Spinal cord (tissue), 10 donors: ENCODE measurements around the gene MMUT. TPM values are rescaled to one million over a fixed set of nuclear protein-coding genes. Genes with fewer than 3 reads are reported as not detected.
"Not testable (repeated sequence)": the region's sequence is repeated elsewhere in the genome, so short reads cannot be mapped to it uniquely, and the experiment has no call there.

Experiments
- DNase-seq, 6 donors: peaks; one replicate each; pipeline versions ENCODE4 v3.0.0 to v3.0.0-alpha.2; 2013 to 2015; ENCODE audit warnings: low spot score in 6 of 6, low read depth in 4 of 6
- H3K27ac ChIP-seq: one replicate; pipeline ENCODE4 v1.5.1; 2013; ENCODE audit warnings: low read depth, low read length, control low read depth
- H3K27me3 ChIP-seq: one replicate; pipeline ENCODE4 v1.6.1; 2013; ENCODE audit warnings: low read length; ENCODE audit not compliant: control insufficient read depth, insufficient read depth
- H3K36me3 ChIP-seq: one replicate; pipeline ENCODE4 v1.6.1; 2013; ENCODE audit warnings: low read length; ENCODE audit not compliant: control insufficient read depth, insufficient read depth
- H3K4me1 ChIP-seq: one replicate; pipeline ENCODE4 v1.6.1; 2013; ENCODE audit warnings: low read length; ENCODE audit not compliant: control insufficient read depth, insufficient read depth
- H3K4me3 ChIP-seq: one replicate; pipeline ENCODE4 v1.5.1; 2013; ENCODE audit warnings: low read depth, low read length, control low read depth
- H3K9me3 ChIP-seq: one replicate; pipeline ENCODE4 v1.6.1; 2013; ENCODE audit warnings: low read length; ENCODE audit not compliant: control insufficient read depth, insufficient read depth
- WGBS: methylation state at CpG from one replicate; pipeline ENCODE4 v1.1.5; 2013; ENCODE audit warnings: missing lambda C conversion rate; ENCODE audit not compliant: insufficient coverage; 5-methylcytosine and 5-hydroxymethylcytosine counted together
- polyA plus RNA-seq, 2 donors: library from polyadenylated mRNA; unstranded; fragments of 120-200 nt; gene quantifications; one replicate each; pipeline ENCODE4 v1.2.1, GENCODE V29; 2013; ENCODE audit not compliant: insufficient read length in 2 of 2
- total RNA-seq, 2 donors: library from RNA; depleted of rRNA in 1 of 2; stranded (reverse); fragments of 120-200 nt in 1 of 2; fragments of >200 nt in 1 of 2; gene quantifications; one replicate each; pipeline versions ENCODE4 v1.2.3 to v1.2.4, GENCODE V29; 2013 to 2014
- donor health status: healthy.

MMUT gene
- total and polyA plus RNA-seq, 4 donors: 24.1 to 40.4 (median 39.3) TPM

DNA sequence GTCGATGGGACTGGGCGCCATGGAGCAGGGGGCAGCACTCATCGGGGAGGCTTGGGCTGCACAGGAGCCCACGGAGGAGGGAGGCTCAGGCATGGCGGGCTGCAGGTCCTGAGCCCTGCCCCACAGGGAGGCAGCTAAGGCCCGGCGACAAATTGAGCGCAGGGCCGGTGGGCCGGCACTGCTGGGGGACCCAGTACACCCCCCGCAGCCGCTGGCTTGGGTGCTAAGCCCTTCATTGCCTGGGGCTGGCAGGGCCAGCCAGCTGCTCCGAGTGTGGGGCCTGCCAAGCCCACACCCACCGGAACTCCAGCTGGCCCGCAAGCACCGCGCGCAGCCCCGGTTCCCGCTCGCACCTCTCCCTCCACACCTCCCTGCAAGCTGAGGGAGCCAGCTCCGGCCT is 18.8 kb upstream of the MMUT start:
- not testable (repeated sequence) for H3K36me3 ChIP-seq, DNase-seq, H3K4me1 ChIP-seq, H3K4me3 ChIP-seq, H3K27me3 ChIP-seq, H3K27ac ChIP-seq, H3K9me3 ChIP-seq
- WGBS: 99% methylated on average over 14 of the region's 22 CpGs

DNA sequence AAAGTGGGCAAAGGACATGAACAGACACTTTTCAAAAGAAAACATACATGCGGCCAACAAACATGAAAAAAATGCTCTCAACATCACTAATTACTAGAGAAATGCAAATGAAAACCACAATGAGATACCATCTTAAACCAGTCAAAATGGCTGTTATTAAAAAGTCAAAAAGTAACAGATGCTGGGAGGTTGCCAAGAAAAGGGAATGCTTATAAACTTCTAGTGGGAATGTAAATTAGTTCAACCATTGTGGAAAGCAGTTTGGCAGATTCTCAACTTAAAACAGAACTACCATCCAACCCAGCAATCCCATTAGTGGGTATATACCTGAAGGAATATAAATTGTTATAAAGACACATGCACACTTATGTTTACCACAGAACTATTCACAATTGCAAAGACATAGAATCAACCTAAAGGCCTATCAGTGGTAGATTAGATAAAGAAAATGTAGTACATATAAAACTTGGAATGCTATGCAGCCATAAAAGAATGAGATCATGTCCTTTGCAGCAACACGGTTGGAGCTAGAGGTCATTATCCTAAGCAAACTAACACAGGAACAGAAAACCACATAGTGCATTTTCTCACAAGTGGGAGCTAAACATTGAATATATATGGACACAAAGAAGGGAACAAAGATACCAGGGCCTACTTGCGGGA is 16.4 kb upstream of the MMUT start:
- H3K27ac ChIP-seq: no peak overlapping the region
- no peaks in the 10 kb centered on the region for H3K9me3 ChIP-seq
- H3K27me3 ChIP-seq: no peaks in the 10 kb centered on the region
- DNase-seq: no peak
- H3K36me3 ChIP-seq: peaks cover 10% of the 10 kb centered on the region
- no peak overlapping the region for H3K4me3 ChIP-seq
- H3K4me1 ChIP-seq: no peaks in the 10 kb centered on the region
- no CpG with 5 or more reads among the region's 3 CpGs for WGBS

DNA sequence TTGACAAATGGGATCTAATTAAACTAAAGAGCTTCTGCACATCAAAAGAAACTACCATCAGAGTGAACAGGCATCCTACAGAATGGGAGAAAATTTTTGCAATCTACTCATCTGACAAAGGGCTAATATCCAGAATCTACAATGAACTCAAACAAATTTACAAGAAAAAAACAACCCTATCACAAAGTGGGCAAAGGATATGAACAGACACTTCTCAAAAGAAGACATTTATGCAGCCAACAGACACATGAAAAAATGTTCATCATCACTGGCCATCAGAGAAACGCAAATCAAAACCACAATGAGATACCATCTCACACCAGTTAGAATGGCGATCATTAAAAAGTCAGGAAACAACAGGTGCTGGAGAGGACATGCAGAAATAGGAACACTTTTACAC is 13.5 kb upstream of the MMUT start:
- H3K4me1 ChIP-seq, H3K9me3 ChIP-seq, H3K27ac ChIP-seq, H3K36me3 ChIP-seq, H3K27me3 ChIP-seq, DNase-seq, H3K4me3 ChIP-seq: not testable (repeated sequence)
- WGBS: no CpG with 5 or more reads among the region's 2 CpGs

DNA sequence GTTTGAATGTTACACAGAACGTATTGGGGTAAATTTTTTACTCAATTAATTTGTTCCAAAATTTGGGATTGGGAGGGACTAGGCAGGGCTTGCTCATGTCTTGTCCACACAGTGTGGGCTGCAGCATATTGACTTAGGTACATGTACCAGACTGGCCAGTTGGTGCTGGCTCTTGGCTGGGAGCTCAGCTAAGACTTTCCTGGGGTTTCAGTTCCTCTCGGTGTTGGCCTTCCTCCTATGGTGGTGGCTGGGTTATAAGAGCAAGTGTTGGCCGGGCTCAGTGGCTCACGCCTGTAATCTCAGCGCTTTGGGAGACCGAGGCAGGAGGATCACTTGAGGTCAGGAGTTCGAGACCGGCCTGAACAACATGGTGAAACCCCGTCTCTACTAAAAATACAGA is 5.0 kb upstream of the MMUT start:
- no peak for DNase-seq
- Histone ChIP-seq H3K9me3 (no peaks in the 10 kb centered on the region), H3K4me1 (no peaks in the 10 kb centered on the region), H3K27me3 (no peaks in the 10 kb centered on the region), H3K4me3 (no peak overlapping the region), H3K27ac (no peak overlapping the region), H3K36me3 (no peaks in the 10 kb centered on the region)
- WGBS: 99% methylated on average over 9 of the region's 9 CpGs

DNA sequence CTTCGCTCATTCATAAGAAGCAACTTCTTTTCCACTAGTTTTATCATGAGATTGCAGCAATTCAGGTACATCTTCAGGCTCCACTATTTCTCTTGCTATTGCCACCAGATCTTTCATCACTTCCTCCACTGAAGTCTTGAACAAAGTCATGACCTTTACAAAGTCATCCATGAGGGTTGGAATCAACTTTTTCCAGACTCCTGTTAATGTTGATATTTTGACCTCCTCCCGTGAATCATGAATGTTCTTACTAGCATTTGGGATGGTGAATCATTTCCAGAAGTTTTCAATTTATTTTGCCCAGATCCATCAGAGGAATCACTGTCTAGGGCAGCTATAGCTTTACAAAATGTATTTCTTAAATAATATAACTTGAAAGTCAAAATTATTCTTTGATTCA is 1.6 kb upstream of the MMUT start:
- 92% methylated on average over 1 of the region's 2 CpGs for WGBS
- no peaks in the 10 kb centered on the region for H3K4me1 ChIP-seq
- H3K4me3 ChIP-seq: no peak overlapping the region

DNA sequence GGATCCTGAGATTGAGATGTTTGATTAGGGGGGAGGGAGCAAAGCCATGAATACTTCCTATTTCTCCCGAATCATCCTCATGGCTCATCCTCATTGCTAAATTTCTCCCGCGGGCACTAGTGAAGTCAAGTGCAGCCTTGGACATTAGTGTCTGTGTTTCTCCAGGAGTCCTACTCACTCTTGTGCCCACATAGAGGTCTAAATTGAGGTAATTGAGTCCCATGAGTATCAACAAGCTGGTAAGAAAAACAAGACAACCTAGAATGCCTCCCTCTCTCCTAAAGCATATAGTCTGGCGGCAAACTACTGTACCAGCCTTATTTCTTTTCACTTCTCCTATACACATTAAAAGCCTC is 537 bp upstream of the MMUT start:
- no peak for DNase-seq
- peak overlapping the region; percentile 31 for H3K27ac ChIP-seq

More for the DNA sequence above, 1.6 kb upstream of the MMUT start:
- H3K27me3 ChIP-seq: no peaks in the 10 kb centered on the region
- no peak overlapping the region for H3K27ac ChIP-seq
- H3K36me3 ChIP-seq: no peaks in the 10 kb centered on the region
- no peaks in the 10 kb centered on the region for H3K9me3 ChIP-seq
- no peak for DNase-seq

DNA sequence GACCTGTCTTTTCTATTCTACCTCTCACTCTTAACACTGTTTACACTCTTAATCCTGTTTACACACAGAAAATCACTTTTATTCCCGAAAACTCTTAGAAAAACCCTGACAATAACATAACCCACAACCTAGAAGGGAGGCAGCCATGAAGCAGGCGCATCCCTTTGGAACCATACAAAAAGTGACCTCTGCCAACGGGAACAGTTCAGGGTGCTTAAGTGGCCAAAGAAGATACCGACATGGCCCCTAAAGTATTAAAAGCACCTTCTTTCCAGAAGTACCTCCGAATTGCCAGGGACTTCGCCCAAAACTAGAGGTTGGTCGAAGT is 490 bp downstream of the MMUT start:
- WGBS: 2% methylated on average over 6 of the region's 7 CpGs
- H3K27ac ChIP-seq: peak overlapping the region; percentile 81

More for the DNA sequence above, 537 bp upstream of the MMUT start:
- Histone ChIP-seq H3K27me3 (no peaks in the 10 kb centered on the region), H3K36me3 (no peaks in the 10 kb centered on the region), H3K4me1 (no peaks in the 10 kb centered on the region), H3K4me3 (peak overlapping the region; percentile 95), H3K9me3 (no peaks in the 10 kb centered on the region)
- 3% methylated on average over 3 of the region's 4 CpGs for WGBS

DNA sequence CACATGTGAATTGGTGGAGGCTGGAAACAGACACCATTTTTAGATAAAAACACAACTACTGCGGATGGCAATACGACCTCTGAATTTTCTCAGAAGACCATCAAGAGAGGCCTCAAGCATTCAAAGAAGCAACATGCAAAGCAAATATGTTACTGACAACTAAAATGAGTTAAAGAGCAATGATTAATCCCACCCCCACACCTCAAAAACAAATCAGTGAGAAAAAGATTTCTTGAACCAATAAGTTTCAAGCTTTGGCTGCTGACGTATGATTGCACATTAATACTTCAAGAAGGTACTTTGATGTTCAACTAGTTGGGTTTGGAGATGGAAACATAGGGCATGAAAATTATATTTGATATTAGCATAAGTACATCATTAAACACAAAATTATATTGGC is 982 bp downstream of the MMUT start:
- no peaks in the 10 kb centered on the region for H3K4me1 ChIP-seq
- H3K36me3 ChIP-seq: no peaks in the 10 kb centered on the region
- peak overlapping the region; percentile 95 for H3K4me3 ChIP-seq
- no peak overlapping the region for H3K27ac ChIP-seq
- H3K9me3 ChIP-seq: no peaks in the 10 kb centered on the region
- 100% methylated on average over 1 of the region's 3 CpGs for whole genome bisulfite sequencing
- no peaks in the 10 kb centered on the region for H3K27me3 ChIP-seq
- DNase-seq: no peak

More for the DNA sequence above, 490 bp downstream of the MMUT start:
- Histone ChIP-seq H3K36me3 (no peaks in the 10 kb centered on the region), H3K9me3 (no peaks in the 10 kb centered on the region), H3K4me3 (peak overlapping the region; percentile 95), H3K27me3 (no peaks in the 10 kb centered on the region), H3K4me1 (no peaks in the 10 kb centered on the region)
- DNase-seq: no peak

DNA sequence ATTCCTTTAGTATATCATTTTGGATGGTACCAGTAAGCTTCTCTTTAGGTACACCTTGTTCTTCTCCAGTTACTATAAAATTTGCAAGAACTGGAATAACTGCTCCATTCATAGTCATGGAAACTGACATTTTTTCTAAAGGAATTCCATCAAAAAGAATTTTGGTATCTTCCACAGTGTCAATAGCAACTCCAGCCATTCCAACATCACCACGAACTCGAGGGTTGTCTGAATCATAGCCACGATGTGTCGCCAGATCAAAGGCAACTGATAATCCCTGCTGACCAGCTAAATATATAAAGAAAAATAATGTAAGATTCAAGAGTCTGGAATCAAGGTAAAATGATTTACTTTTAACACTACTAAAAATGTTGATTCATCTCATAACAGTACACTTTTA is 5.3 kb downstream of the MMUT start:
- Histone ChIP-seq H3K27me3 (no peaks in the 10 kb centered on the region), H3K27ac (no peak overlapping the region), H3K36me3 (peaks cover 5% of the 10 kb centered on the region), H3K4me1 (no peaks in the 10 kb centered on the region), H3K9me3 (no peaks in the 10 kb centered on the region), H3K4me3 (no peak overlapping the region)
- WGBS: no CpG with 5 or more reads among the region's 4 CpGs
- DNase-seq: no peak

DNA sequence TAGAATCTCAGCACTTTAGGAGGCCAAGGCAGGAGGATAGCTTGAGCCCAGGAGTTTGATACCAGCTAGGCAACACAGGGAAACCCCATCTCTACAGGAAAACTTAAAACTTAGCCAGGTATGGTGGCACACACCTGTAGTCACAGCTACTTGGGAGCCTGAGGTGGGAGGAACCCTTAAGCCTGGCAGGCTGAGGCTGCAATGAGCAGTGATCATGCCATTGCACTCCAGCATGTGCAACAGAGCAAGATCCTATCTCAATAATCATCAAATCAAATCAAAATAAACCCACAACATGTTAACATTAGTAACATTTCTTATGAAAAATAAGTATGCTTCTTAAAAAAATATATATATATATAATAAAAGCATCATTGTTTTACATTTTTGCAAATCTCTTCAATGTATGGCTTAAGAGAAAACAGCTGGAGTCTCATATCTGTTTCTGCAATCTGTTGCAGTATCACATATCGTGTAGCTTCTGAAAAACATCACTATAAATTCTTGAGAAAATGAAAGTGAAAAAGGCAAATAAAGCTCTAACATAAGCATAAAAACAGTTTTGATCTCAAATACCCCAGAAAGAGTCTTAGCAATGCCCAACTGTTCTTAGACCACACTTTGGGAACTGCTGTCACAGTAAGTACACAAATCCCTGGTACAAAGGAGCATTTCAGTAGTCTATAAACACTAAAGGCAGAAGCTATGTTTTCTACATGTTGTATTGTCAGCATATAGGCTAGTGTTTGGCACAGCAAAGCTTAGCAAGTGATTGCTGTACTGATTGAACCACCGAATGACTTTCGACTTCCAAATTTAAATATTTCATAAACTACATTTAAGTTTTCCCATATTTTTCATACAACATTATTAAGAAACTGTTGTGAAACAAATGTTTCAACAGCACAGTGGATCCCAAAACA is 8.0 kb downstream of the MMUT start:
- Histone ChIP-seq H3K27ac (no peak overlapping the region), H3K4me1 (no peaks in the 10 kb centered on the region)
- no CpG with 5 or more reads among the region's 3 CpGs for WGBS

More for the DNA sequence above, 8.0 kb downstream of the MMUT start:
- Histone ChIP-seq H3K4me3 (no peak overlapping the region), H3K36me3 (peaks cover 10% of the 10 kb centered on the region), H3K9me3 (no peaks in the 10 kb centered on the region), H3K27me3 (no peaks in the 10 kb centered on the region)
- DNase-seq: no peak
